Measurements from ENCODE around the gene KRTAP5-3.

DNA sequence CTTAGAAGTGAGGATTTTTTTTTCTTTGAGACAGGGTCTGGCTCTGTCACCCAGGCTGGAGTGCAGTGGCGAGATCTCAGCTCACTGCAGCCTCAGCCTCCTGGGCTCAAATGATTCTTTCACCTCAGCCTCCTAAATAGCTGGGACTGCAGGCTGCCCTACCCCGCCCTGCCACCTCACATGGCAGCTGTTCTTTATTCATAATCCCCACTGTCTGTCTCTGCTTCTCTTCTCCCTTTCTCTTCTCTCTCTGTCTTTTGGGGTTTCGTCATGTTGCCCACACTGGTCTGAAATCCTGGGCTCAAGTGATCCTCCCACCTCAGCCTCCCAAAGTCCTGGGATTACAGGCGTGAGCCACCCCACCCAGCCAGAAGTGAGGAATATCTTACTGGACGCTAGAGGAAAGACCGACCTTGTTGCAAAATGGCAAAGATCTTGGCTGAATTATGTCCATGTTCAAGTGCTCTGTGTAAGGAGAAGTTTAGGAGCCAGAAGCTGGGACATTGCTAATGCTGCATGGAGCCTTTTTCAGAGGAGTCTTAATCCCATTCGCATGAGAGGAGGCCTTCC, 43.2 kb upstream of the KRTAP5-3 start:
- TF ChIP-seq EZH2 (IDR thresholded peaks at IDR 0.05; ENCODE audit: borderline replicate concordance, insufficient read depth, low read length, poor library complexity, severe bottlenecking): no peak
- TF ChIP-seq, protein P1, sequence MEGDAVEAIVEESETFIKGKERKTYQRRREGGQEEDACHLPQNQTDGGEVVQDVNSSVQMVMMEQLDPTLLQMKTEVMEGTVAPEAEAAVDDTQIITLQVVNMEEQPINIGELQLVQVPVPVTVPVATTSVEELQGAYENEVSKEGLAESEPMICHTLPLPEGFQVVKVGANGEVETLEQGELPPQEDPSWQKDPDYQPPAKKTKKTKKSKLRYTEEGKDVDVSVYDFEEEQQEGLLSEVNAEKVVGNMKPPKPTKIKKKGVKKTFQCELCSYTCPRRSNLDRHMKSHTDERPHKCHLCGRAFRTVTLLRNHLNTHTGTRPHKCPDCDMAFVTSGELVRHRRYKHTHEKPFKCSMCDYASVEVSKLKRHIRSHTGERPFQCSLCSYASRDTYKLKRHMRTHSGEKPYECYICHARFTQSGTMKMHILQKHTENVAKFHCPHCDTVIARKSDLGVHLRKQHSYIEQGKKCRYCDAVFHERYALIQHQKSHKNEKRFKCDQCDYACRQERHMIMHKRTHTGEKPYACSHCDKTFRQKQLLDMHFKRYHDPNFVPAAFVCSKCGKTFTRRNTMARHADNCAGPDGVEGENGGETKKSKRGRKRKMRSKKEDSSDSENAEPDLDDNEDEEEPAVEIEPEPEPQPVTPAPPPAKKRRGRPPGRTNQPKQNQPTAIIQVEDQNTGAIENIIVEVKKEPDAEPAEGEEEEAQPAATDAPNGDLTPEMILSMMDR (IDR thresholded peaks at IDR 0.05; ENCODE audit: poor library complexity, severe bottlenecking): no peak
- no peak for TF ChIP-seq RAD21 (conservative IDR thresholded peaks at IDR 0.05)
- no peak for TF ChIP-seq SMC3 (conservative IDR thresholded peaks at IDR 0.05; ENCODE audit: poor library complexity)
- TF ChIP-seq TAF1 (IDR thresholded peaks at IDR 0.05; ENCODE audit: low read depth): no peak
- TF ChIP-seq EP300 (conservative IDR thresholded peaks at IDR 0.05; ENCODE audit: poor library complexity, severe bottlenecking): no peak
